Endothelial cell of umbilical vein (primary cell): Measurements from ENCODE around the gene EDC4. TPM values are rescaled to one million over a fixed set of nuclear protein-coding genes. Genes with fewer than 3 reads are reported as not detected.
A peak's percentile ranks its signal among the peaks of the same experiment; 100 is the strongest.

ENCODE experiments used
- BruUV-seq: library from RNA; stranded (reverse); fragments of 400-500 nt; replicated peaks from 2 replicates; lab custom pipeline; 2021; lab: Mats Ljungman, UMichigan
- CTCF ChIA-PET: fragments of 300-600, 350-600 bp; sonication (Branson Sonifier 250); formaldehyde crosslinking; loops from one replicate; lab custom pipeline; 2021; ENCODE audit warnings: antibody characterized with exemption, inconsistent platforms; lab: Charles Lee
- POLR2A ChIA-PET: fragments of 300-600, 350-600 bp; sonication (Branson Sonifier 250); formaldehyde crosslinking; loops from one replicate; lab custom pipeline; 2021; ENCODE audit warnings: antibody characterized with exemption, inconsistent platforms; lab: Charles Lee
- DNase-seq: peaks from one replicate; pipeline ENCODE4 v3.0.0-alpha.2; 2011; ENCODE audit warnings: low read depth, low spot score
- FAIRE-seq: peaks from 2 replicates; lab custom pipeline; 2011; peaks lifted over from hg19 to GRCh38; lab: Jason Lieb, UNC
- H2AFZ ChIP-seq: 2 replicates; pipeline ENCODE4 v1.6.0; 2012; ENCODE audit warnings: low read depth, low read length, control low read depth, inconsistent platforms
- H3K27ac ChIP-seq: 2 replicates; pipeline ENCODE4 v1.5.1; 2011; ENCODE audit warnings: low read depth, mild to moderate bottlenecking, control low read depth, low read length, moderate library complexity; ENCODE audit not compliant: insufficient read depth
- H3K27me3 ChIP-seq, 2 experiments: 2 replicates each; pipeline versions ENCODE4 v1.6.0 to v1.6.1; 2011; ENCODE audit warnings: low read length in 2 of 2, mixed read lengths in 1 of 2; ENCODE audit not compliant: control insufficient read depth in 2 of 2, insufficient read depth in 2 of 2
- H3K36me3 ChIP-seq, 2 experiments: 2 replicates in 1 of 2; 3 replicates in 1 of 2; pipeline ENCODE4 v1.5.1; 2011; ENCODE audit warnings: low read length in 2 of 2, mild to moderate bottlenecking in 1 of 2, moderate library complexity in 1 of 2; ENCODE audit not compliant: control insufficient read depth in 2 of 2, insufficient read depth in 2 of 2; ENCODE audit errors: extremely low read depth in 1 of 2
- H3K4me1 ChIP-seq: 3 replicates; pipeline ENCODE4 v1.5.1; 2011; ENCODE audit warnings: mild to moderate bottlenecking, low read length; ENCODE audit not compliant: control insufficient read depth, insufficient read depth; ENCODE audit errors: extremely low read depth
- H3K4me2 ChIP-seq: 2 replicates; pipeline ENCODE4 v1.6.1; 2011; ENCODE audit warnings: low read length, control low read depth, mixed read lengths; ENCODE audit not compliant: insufficient read depth
- H3K4me3 ChIP-seq, 3 experiments: fragments of 200-600 bp in 1 of 3; sonication (generic), shearing (Covaris generic) in 1 of 3; replicated peaks in 1 of 3; 2 replicates each; pipeline ENCODE4 v1.5.1; 2011 to 2016; ENCODE audit warnings: control low read depth in 3 of 3, low read length in 3 of 3, mild to moderate bottlenecking in 2 of 3, inconsistent platforms in 1 of 3, low read depth in 1 of 3, moderate library complexity in 1 of 3; ENCODE audit not compliant: insufficient read depth in 1 of 3
- H3K79me2 ChIP-seq: 2 replicates; pipeline ENCODE4 v1.6.0; 2012; ENCODE audit warnings: low read length, inconsistent platforms; ENCODE audit not compliant: control insufficient read depth, insufficient read depth
- H3K9ac ChIP-seq: replicated peaks from 2 replicates; pipeline ENCODE3; 2011; ENCODE audit warnings: low read length, control low read depth; ENCODE audit not compliant: insufficient read depth; ENCODE audit errors: extremely low read depth
- H3K9me1 ChIP-seq: replicated peaks from 3 replicates; pipeline ENCODE4 v1.6.0; 2011; ENCODE audit warnings: mild to moderate bottlenecking, low read length; ENCODE audit not compliant: control insufficient read depth, insufficient read depth; ENCODE audit errors: extremely low read depth
- H3K9me3 ChIP-seq: replicated peaks from 2 replicates; pipeline ENCODE4 v1.5.1; 2012; ENCODE audit warnings: low read length, inconsistent platforms; ENCODE audit not compliant: control insufficient read depth, insufficient read depth
- H4K20me1 ChIP-seq: replicated peaks from 2 replicates; pipeline ENCODE3; 2011; ENCODE audit warnings: mild to moderate bottlenecking, low read length; ENCODE audit not compliant: control insufficient read depth, insufficient read depth; ENCODE audit errors: extremely low read depth
- EZH2 ChIP-seq: IDR thresholded peaks from 2 replicates; pipeline ENCODE4 v1.6.1; 2012; ENCODE audit warnings: borderline replicate concordance, low read depth, mild to moderate bottlenecking, moderate library complexity, low read length, inconsistent platforms; ENCODE audit not compliant: severe bottlenecking
- FOS ChIP-seq: IDR thresholded peaks from 2 replicates; pipeline ENCODE4 v1.6.1; 2011; ENCODE audit warnings: mild to moderate bottlenecking, low read length, moderate library complexity, borderline replicate concordance; ENCODE audit not compliant: insufficient read depth
- GATA2 ChIP-seq: IDR thresholded peaks from 2 replicates; pipeline ENCODE4 v1.7.0; 2011; ENCODE audit warnings: low read depth, mild to moderate bottlenecking, moderate library complexity, mixed read lengths, low read length; ENCODE audit not compliant: insufficient read length, insufficient read depth
- JUN ChIP-seq: IDR thresholded peaks from 2 replicates; pipeline ENCODE4 v1.6.1; 2011; ENCODE audit warnings: borderline replicate concordance, low read depth; ENCODE audit not compliant: insufficient read length, insufficient read depth
- MYC ChIP-seq: IDR thresholded peaks from one replicate; pipeline ENCODE4 v1.6.1; 2011; ENCODE audit warnings: mild to moderate bottlenecking, low read depth, low read length
- POLR2A ChIP-seq: IDR thresholded peaks from 2 replicates; pipeline ENCODE4 v1.6.1; 2012; ENCODE audit warnings: low read depth, mild to moderate bottlenecking, control low read depth, low read length
- POLR2AphosphoS5 ChIP-seq: IDR thresholded peaks from 2 replicates; pipeline ENCODE4 v1.6.1; 2012; ENCODE audit warnings: low read depth, mild to moderate bottlenecking, control low read depth, low read length, moderate library complexity; ENCODE audit not compliant: insufficient read depth
- dilution Hi-C: fragments of 300-500 bp; cut with MboI; formaldehyde crosslinking; loops from one replicate; pipeline ENCODE4 v1.15.0; 2019; ENCODE audit warnings: low sequenced_read_pairs; ENCODE audit not compliant: extremely low pct_ligation_motif_present
- intact Hi-C: fragments of 100-400 bp; cut with micrococcal nuclease; formaldehyde crosslinking; loops from one replicate; pipeline ENCODE4 v1.10.0; 2022
- polyA plus RNA-seq, 4 experiments: library from polyadenylated mRNA; depleted of rRNA in 3 of 4; stranded (reverse) in 3 of 4; unstranded in 1 of 4; fragments of >200 nt; gene quantifications; 2 replicates each; pipeline versions ENCODE4 v1.2.1 to v1.2.3, GENCODE V29; 2011 to 2012; ENCODE audit warnings: missing spikeins in 1 of 4
- total RNA-seq: library from RNA; stranded (reverse); gene quantifications from 2 replicates; pipeline ENCODE4 v1.2.3, GENCODE V29; 2021
- TF ChIP-seq, protein P1 (sequence below): IDR thresholded peaks from 2 replicates; pipeline ENCODE4 v1.6.1; 2011; ENCODE audit not compliant: insufficient read depth, insufficient read length
- TF ChIP-seq, protein P2 (sequence below), 2 donors: IDR thresholded peaks; 1 replicate in 1 of 2; 2 replicates in 1 of 2; pipeline ENCODE4 v1.5.1; 2011; ENCODE audit warnings: low read length in 2 of 2, mild to moderate bottlenecking in 2 of 2, moderate library complexity in 2 of 2, control low read depth in 1 of 2, inconsistent platforms in 1 of 2, low read depth in 1 of 2; ENCODE audit not compliant: insufficient read depth in 1 of 2; ENCODE audit errors: extremely low read depth in 1 of 2

The EDC4 gene
- total and polyA plus RNA-seq, 2 donors (not counting 3 experiments of a cell fraction or from before 2014, with no cell fraction given), result 57.5 to 81.2 TPM

DNA sequence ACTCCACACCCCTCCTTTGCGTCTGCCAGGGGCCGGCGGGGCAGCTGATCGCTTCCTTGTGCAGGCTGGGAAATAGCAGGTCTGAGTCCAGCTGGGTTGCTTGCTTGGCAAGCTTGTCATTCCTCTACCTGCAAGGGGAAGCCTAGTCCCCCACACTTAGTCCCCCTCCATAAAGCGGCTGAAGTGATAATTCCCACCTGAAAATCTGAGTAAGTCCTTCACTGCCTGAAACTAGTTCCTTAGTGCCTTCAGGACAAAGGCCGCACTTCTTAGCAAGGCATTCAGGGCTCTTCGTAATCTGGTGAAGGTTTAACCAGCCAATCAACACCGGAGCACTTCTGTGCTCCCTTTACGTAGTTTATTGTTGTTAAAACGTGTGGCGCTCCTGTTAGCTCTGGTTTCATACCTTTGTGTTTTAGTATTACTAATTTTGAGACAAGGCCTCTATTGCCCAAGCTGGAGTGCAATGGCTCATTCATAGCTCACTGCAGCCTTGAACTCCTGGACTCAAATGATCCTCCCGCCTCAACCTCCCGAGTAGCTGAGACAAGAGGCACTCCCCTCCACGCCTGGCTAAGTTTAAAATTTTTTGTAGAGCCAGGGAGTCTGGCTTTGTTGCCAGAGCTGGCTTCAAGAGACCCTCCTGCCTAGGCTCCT lies 21.0 kb downstream of the EDC4 start:
- Histone ChIP-seq H3K9me1 (no peaks in the 10 kb centered on the region), H3K27me3 (no peaks in the 10 kb centered on the region), H3K9me3 (no peaks in the 10 kb centered on the region), H3K4me1 (peaks cover 21% of the 10 kb centered on the region), H4K20me1 (no peaks in the 10 kb centered on the region), H3K36me3 (no peaks in the 10 kb centered on the region), H3K4me3 (peak overlapping the region; percentile 3 to 73 (median 73)), H2AFZ (peak overlapping the region; percentile 65), H3K79me2 (peaks cover 25% of the 10 kb centered on the region), H3K4me2 (peak overlapping the region; percentile 84), H3K9ac (peak overlapping the region; percentile 93), H3K27ac (peak overlapping the region; percentile 76)
- dilution Hi-C loops, result no loop called here
- FAIRE-seq, result peak; percentile 74
- intact Hi-C loops, result loop anchor here (1.0 to 2.0 kb wide), 3 partner anchors 8 to 343 kb away; partner anchors contain the start of genes CENPT, ESRP2 and NUTF2
- no peak for DNase-seq
- POLR2A ChIA-PET, result interaction anchor here (1.2 kb wide), 1 partner anchor 32 kb away, joined by 4 read pairs; no protein-coding TSS in a partner anchor
- no peak for TF ChIP-seq EZH2
- BruUV-seq, result TSS peak; percentile 29
- CTCF ChIA-PET, result interaction anchor here (2.6 kb wide), 1 partner anchor 11 kb away, joined by 17 read pairs; the partner anchor contains the start of gene NRN1L

DNA sequence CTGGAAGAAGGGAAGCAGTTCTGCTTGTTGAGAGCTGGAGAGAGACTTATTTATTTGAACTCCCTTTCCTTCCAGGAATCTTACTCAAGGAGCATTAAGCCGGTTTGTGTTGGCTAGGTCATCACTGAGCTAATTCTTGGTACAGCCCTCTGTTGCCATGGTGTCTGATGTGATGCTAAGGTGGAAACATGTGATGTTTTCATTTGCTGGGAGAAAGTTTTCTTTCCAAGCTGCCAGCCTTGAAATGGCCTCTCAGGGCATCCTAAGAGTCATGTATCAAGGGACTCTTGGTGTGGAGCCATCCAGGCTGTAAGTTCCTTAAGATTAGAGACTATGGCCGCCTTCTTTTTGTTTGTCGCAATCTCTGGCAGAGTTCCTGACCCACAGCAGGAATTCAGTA lies 24.4 kb downstream of the EDC4 start:
- H3K9ac ChIP-seq, result no peak overlapping the region
- H3K9me3 ChIP-seq, result no peaks in the 10 kb centered on the region
- BruUV-seq, result no TSS peak
- POLR2A ChIA-PET, result no interaction called here
- peaks cover 31% of the 10 kb centered on the region for H3K79me2 ChIP-seq
- CTCF ChIA-PET, result interaction anchor here (0.5 to 2.3 kb wide), 9 partner anchors 8 to 572 kb away, joined by 3 to 14 read pairs (median 5); partner anchors contain the start of gene NRN1L
- TF ChIP-seq POLR2A (no peak), GATA2 (no peak), JUN (no peak), FOS (no peak), POLR2AphosphoS5 (no peak), MYC (no peak), EZH2 (no peak)
- TF ChIP-seq, protein P1, sequence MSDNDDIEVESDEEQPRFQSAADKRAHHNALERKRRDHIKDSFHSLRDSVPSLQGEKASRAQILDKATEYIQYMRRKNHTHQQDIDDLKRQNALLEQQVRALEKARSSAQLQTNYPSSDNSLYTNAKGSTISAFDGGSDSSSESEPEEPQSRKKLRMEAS, result no peak
- TF ChIP-seq, protein P2, sequence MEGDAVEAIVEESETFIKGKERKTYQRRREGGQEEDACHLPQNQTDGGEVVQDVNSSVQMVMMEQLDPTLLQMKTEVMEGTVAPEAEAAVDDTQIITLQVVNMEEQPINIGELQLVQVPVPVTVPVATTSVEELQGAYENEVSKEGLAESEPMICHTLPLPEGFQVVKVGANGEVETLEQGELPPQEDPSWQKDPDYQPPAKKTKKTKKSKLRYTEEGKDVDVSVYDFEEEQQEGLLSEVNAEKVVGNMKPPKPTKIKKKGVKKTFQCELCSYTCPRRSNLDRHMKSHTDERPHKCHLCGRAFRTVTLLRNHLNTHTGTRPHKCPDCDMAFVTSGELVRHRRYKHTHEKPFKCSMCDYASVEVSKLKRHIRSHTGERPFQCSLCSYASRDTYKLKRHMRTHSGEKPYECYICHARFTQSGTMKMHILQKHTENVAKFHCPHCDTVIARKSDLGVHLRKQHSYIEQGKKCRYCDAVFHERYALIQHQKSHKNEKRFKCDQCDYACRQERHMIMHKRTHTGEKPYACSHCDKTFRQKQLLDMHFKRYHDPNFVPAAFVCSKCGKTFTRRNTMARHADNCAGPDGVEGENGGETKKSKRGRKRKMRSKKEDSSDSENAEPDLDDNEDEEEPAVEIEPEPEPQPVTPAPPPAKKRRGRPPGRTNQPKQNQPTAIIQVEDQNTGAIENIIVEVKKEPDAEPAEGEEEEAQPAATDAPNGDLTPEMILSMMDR (IDR thresholded peaks at IDR 0.05; ENCODE audit: extremely low read depth in 1 of 2, insufficient read depth in 1 of 2, low read depth in 1 of 2, low read length in 2 of 2), result no peak
- FAIRE-seq (no peak), DNase-seq (peak; percentile 95)
- no peak overlapping the region for H3K4me3 ChIP-seq
- H3K9me1 ChIP-seq, result no peaks in the 10 kb centered on the region
- intact Hi-C loops (no loop called here), dilution Hi-C loops (no loop called here)
- H3K27ac ChIP-seq, result no peak overlapping the region
- no peak overlapping the region for H2AFZ ChIP-seq
- no peaks in the 10 kb centered on the region for H3K27me3 ChIP-seq
- H3K4me1 ChIP-seq, result peaks cover 21% of the 10 kb centered on the region
- H4K20me1 ChIP-seq, result no peaks in the 10 kb centered on the region
- no peak overlapping the region for H3K4me2 ChIP-seq
- peaks cover 0 to 2% of the 10 kb centered on the region in 2 experiments for H3K36me3 ChIP-seq
